Colon (tissue), 2 donors: ENCODE data around the gene WDR5.

ENCODE experiments used
- FAIRE-seq: peaks from 2 replicates; lab custom pipeline; 2012; peaks lifted over from hg19 to GRCh38; lab: Jason Lieb, UNC
- donor health status: control.
- donor health status: control.

Gene WDR5

DNA sequence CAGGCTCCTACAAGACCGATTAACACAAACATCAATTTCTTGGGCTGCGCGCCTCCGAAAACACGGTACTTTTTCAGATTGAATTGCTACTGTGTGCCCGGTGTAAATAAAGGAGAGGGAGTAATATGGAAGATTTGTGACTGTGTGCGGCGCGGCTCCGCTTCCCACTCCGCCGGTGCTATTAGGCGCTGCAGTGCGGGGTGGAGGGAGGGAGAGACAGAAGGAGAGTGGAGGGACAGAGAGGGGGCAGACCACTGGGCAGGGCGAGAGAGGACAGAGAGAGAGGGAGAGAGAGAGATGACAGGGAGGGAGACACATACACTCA is 53.2 kb downstream of the WDR5 start:
- FAIRE-seq: no peak

- no peak for FAIRE-seq
Measured at GRCh38 chr9:134189470-134190231, 53.8 kb downstream of the WDR5 start.

DNA sequence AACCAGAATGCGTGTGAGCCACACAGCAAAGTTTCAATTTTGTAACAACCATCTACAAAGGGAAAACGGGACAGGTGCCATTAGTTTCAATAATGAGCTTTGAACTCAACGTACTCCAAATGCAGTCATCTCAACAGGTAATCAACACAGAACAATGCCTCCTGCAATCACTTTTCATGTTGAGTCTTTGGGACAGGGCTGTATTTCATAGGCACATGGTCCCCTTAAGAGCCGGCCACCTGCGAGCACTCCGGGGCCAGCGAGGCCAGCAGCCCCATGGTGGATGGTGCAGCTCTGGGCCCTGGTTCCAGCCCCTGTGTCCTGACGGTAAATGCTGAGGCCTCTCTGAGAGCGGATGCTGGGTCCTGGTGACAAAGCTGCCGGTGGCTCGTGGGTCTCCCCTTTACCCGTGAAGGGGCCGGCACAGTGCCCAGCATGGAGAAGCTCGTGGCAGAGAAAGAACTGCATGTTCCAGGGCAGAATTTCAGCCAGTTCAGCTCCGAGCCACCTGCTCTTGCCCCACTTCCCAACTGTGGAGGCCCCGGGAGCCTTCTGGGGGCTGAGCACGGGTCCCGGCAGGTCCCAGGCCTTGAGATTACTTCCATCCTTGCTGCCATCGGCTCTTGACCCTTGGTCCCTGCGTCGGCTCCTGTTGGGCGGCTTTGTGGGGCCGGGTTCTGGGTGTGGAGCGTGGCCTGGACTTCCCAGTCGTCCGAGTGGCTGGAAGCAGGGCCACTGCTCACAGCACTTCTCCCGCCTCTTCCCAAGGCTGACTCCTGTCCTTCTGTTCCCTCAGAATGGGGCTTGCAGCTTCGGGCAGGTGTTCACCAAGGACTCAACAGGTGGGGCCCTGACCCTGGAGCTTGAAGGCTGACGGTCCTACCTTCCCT is 54.6 kb downstream of the WDR5 start:
- no peak for FAIRE-seq

GRCh38 chr9:134191455-134192209 is 55.8 kb downstream of the WDR5 start:
- no peak for FAIRE-seq

GRCh38 chr9:134192311-134192950 is 56.5 kb downstream of the WDR5 start:
- FAIRE-seq: no peak

DNA sequence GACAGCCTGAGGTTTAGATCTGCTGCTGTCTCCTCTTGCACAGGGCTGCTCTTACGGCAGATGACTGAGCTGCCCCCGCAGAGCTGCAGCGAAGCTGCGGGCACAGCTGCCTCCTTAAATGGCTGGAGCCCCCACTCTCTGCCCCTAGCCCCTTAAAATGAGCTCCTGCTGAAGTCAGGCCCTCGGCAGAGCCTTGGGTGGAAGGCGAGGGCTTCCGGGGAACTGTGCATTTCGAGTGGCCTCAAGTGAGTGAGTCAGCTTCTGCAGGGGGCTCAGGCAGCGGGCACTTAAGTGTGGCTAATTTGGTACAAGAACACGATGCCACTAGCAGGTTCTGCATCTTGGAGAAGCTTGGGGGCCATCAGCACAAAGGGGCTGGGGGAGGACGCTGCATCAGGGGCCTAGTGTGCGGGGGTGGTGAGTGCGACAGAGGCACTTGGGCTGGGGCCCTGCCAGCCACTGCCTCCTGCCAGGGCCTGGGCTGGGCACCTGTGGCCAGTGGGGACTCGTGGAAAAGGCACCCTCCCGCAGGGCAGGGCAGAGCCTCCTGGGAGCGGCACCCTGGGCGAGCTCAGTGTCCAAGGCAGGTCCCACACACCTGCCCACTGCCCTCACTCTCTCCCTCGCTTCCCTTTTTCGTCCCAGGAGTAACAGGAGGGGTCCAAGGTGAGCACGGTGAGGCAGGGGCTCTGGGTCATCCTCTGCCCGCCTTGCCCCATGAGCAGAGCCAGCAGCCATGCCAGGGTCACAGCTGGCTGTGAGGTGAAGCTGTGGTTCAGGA is 57.3 kb downstream of the WDR5 start:
- no peak for FAIRE-seq

- FAIRE-seq: no peak
Measured at GRCh38 chr9:134193912-134194535, 58.1 kb downstream of the WDR5 start.

DNA sequence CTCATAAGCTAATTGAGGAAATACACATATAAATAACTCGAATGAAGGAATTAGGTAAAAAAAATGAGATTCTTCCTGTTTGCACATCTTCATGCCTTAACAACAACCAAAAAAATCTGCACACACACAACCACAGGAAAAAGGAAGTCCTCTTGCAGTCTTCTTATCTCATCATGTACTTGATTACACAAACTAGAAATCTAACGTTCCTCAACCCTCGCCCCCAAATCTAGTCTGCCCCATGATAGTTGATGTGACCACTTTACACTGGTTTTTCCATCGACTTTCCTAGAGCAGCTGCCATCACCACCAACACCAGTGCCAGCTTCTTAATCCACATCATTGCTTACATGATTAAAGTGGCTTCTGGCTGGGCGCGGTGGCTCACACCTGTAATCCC is 59.7 kb downstream of the WDR5 start:
- no peak for FAIRE-seq

GRCh38 chr9:134196911-134197310 is 61.0 kb downstream of the WDR5 start:
- no peak for FAIRE-seq

DNA sequence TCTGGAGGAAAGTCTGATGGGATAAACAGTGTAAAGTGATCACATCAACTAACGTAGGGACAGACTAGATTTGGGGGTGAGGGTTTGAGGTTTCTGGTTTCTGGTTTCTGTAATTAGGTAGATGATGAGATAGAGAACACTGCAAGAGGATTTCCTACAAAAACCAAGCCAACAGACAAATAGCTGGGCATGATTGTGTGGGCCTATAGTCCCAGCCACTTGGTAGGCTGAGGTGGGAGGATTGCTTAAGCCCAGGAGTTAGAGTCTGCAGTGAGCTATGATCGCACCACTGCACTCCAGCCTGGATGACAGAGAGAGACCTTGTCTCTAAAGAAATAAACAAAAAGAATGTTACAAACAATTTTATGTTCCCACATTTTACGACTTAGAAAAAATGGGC is 62.9 kb downstream of the WDR5 start:
- FAIRE-seq: no peak

- FAIRE-seq: no peak
Measured at GRCh38 chr9:134200730-134201129, 64.8 kb downstream of the WDR5 start.

- FAIRE-seq: no peak
Measured at GRCh38 chr9:134203224-134203623, 67.3 kb downstream of the WDR5 start.

DNA sequence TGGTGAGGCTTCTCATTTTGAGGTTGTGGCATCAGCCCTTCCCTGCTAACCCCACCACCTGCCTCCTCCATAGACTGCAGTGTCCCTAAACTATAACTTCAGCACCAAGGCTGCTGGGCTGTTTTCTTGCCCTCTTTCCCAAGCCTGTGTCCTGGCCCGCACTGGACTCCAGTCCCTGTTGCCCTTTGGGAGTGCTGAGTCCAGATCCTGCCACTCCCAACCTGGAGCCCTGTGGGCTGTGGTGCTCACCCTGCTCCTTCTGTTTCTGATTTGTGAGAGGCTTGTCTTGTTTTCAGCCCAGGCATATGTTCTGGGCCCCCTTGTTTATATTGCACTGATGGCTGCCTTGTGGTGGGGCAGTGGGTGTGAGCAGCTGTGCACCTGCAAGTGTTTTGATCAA is 68.2 kb downstream of the WDR5 start:
- no peak for FAIRE-seq

- FAIRE-seq: no peak
Measured at GRCh38 chr9:134204991-134205578, 69.2 kb downstream of the WDR5 start.

GRCh38 chr9:134205672-134206310 is 69.9 kb downstream of the WDR5 start:
- no peak for FAIRE-seq

GRCh38 chr9:134206311-134207300 is 70.7 kb downstream of the WDR5 start:
- FAIRE-seq: no peak

DNA sequence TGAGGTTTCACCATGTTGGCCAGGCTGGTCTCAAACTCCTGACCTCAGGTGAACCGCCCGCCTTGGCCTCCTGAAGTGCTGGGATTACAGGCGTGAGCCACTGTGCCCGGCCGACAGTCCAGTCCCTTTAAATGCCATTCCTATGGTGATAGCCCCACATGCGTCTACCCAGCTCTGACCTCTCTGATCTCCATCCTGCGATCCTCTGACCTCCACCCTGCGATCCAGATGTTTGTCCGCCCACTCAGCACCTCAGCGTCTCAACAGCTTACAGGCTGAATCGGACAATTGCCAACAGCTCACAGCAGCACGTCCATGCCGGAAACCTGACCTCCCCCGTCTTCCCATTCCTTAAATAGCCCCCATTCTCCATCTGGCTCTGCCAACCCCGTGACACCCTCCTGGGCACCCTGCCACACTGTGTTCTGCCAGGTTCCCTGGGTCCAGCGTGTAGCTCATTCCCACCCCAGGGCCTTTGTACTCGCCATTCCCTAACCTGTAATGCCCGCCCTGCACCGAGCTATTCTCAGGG is 72.5 kb downstream of the WDR5 start:
- FAIRE-seq: no peak

DNA sequence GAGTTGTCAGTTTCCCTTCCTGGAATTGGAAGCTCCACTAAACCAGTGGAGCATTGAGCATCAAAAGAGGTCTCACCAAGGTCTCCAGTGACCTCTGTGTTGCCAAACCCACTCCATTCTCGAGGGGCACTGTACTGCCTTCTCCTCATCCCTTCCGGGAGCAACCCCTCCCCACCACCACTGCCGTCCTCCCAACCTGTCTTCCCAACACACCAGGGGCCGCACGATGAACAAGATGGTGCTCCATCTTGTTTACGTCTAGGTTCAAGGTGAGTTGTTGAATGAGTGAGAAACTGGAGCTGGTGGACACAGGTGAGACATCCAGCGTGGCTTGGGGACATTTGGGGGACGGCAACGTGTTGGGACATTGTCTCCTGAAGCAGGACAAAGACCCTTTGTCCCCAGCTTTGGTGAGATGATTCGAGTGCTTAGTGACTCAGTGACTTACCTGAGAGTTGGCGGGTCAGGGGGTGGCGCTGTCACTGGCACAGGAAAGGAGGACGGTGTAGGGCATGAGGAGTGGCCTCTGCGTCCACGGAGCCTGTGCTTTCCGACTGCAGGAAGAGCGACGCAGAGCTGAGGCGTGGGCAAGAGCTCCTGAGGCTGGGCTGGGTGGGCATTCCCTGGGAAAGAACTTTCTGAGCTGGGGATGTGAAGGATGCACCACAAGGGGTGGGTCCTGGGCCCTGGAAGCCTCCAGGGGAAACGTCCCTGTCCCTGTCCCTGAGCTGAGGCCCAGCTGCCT is 73.3 kb downstream of the WDR5 start:
- no peak for FAIRE-seq
